Activated CD4-positive, CD25-positive, alpha-beta regulatory T cell treated with anti-CD3 and anti-CD28 coated beads, Interleukin-2, amount 50 U/mL, for 16 hours (primary cell): Measurements from ENCODE around the gene CHST11.

Experiments used
- DNase-seq: peaks from one replicate; pipeline ENCODE4 v3.0.0-alpha.2; 2020; ENCODE audit warnings: low read depth, low spot score

CHST11 gene

GRCh38 chr12:104456417-104456949, at the start of gene CHST11:
Gene CHST11 (plus strand): TSS chr12:104456948.
- DNase-seq: peak; percentile 47

- DNase-seq: no peak
Observed at GRCh38 chr12:104407438-104407837, 49.3 kb upstream of the CHST11 start.

GRCh38 chr12:104407922-104408321, 48.8 kb upstream of the CHST11 start:
- DNase-seq: no peak

GRCh38 chr12:104410326-104410725, 46.4 kb upstream of the CHST11 start:
- no peak for DNase-seq

- DNase-seq: no peak
Observed at GRCh38 chr12:104410786-104411185, 46.0 kb upstream of the CHST11 start.

GRCh38 chr12:104411826-104412641, 44.7 kb upstream of the CHST11 start:
- DNase-seq: no peak

GRCh38 chr12:104412681-104413080, 44.1 kb upstream of the CHST11 start:
- no peak for DNase-seq

- no peak for DNase-seq
Observed at GRCh38 chr12:104413330-104413729, 43.4 kb upstream of the CHST11 start.

- no peak for DNase-seq
Observed at GRCh38 chr12:104414581-104415341, 42.0 kb upstream of the CHST11 start.

- DNase-seq: no peak
Observed at GRCh38 chr12:104415342-104415980, 41.3 kb upstream of the CHST11 start.

- no peak for DNase-seq
Observed at GRCh38 chr12:104416136-104416535, 40.6 kb upstream of the CHST11 start.

- no peak for DNase-seq
Observed at GRCh38 chr12:104416585-104416984, 40.2 kb upstream of the CHST11 start.

- no peak for DNase-seq
Observed at GRCh38 chr12:104419717-104420116, 37.0 kb upstream of the CHST11 start.

GRCh38 chr12:104420868-104421267, 35.9 kb upstream of the CHST11 start:
- DNase-seq: no peak

- no peak for DNase-seq
Observed at GRCh38 chr12:104421343-104421742, 35.4 kb upstream of the CHST11 start.

GRCh38 chr12:104422441-104422840, 34.3 kb upstream of the CHST11 start:
- DNase-seq: no peak

GRCh38 chr12:104423273-104423672, 33.5 kb upstream of the CHST11 start:
- DNase-seq: no peak

- DNase-seq: no peak
Observed at GRCh38 chr12:104423809-104424208, 32.9 kb upstream of the CHST11 start.

- no peak for DNase-seq
Observed at GRCh38 chr12:104424955-104425354, 31.8 kb upstream of the CHST11 start.

- DNase-seq: no peak
Observed at GRCh38 chr12:104425614-104426013, 31.1 kb upstream of the CHST11 start.

GRCh38 chr12:104426926-104427546, 29.7 kb upstream of the CHST11 start:
- DNase-seq: no peak

GRCh38 chr12:104427547-104427938, 29.2 kb upstream of the CHST11 start:
- no peak for DNase-seq
